Inferior parietal cortex (tissue), 1 donor: ENCODE data around the gene HOTAIR.

ENCODE experiments used
- DNase-seq: peaks from one replicate; pipeline ENCODE4 v3.0.0-alpha.2; 2016; ENCODE audit errors: extremely low spot score

HOTAIR gene

GRCh38 chr12:53976172-53976822, 1.5 kb upstream of the HOTAIR start:
- DNase-seq = no peak

GRCh38 chr12:53975479-53976152, 862 bp upstream of the HOTAIR start:
- no peak for DNase-seq

- DNase-seq = no peak
Measured at GRCh38 chr12:53975064-53975471, 314 bp upstream of the HOTAIR start.

- no peak for DNase-seq
Measured at GRCh38 chr12:53973236-53974042, 1.3 kb downstream of the HOTAIR start.

GRCh38 chr12:53972722-53973235, 2.0 kb downstream of the HOTAIR start, which contains the start of gene HOXC11:
HOXC11 (plus strand) TSS chr12:53973126; CDS start chr12:53973242, 116 bp downstream.
- DNase-seq = no peak

GRCh38 chr12:53972152-53972702, 2.5 kb downstream of the HOTAIR start:
- no peak for DNase-seq

GRCh38 chr12:53971686-53972085, 3.1 kb downstream of the HOTAIR start:
- DNase-seq = no peak

GRCh38 chr12:53971129-53971528, 3.6 kb downstream of the HOTAIR start:
- DNase-seq = no peak

GRCh38 chr12:53970451-53970850, 4.3 kb downstream of the HOTAIR start:
- no peak for DNase-seq

- no peak for DNase-seq
Measured at GRCh38 chr12:53969588-53970259, 5.0 kb downstream of the HOTAIR start.

GRCh38 chr12:53968214-53969127, 6.3 kb downstream of the HOTAIR start:
- DNase-seq = no peak

- no peak for DNase-seq
Measured at GRCh38 chr12:53967421-53967925, 7.3 kb downstream of the HOTAIR start.

GRCh38 chr12:53966385-53967133, 8.2 kb downstream of the HOTAIR start:
- no peak for DNase-seq

- no peak for DNase-seq
Measured at GRCh38 chr12:53966085-53966384, 8.7 kb downstream of the HOTAIR start.

GRCh38 chr12:53965281-53966084, 9.3 kb downstream of the HOTAIR start:
- DNase-seq = no peak

GRCh38 chr12:53964315-53964713, 10.4 kb downstream of the HOTAIR start:
- DNase-seq = no peak

GRCh38 chr12:53963434-53964314, 11.1 kb downstream of the HOTAIR start:
- DNase-seq = no peak

- no peak for DNase-seq
Measured at GRCh38 chr12:53963005-53963404, 11.7 kb downstream of the HOTAIR start.
